SK-N-SH (cell line): ENCODE measurements around the gene EFHD2.

Experiments used
- POLR2AphosphoS5 ChIP-seq: IDR thresholded peaks from 2 replicates; pipeline ENCODE4 v1.6.1; 2012; ENCODE audit warnings: low read depth, low read length
- TF ChIP-seq, protein P1 (sequence below): IDR thresholded peaks from 2 replicates; pipeline ENCODE4; 2012
- TF ChIP-seq, protein P2 (sequence below): IDR thresholded peaks from 2 replicates; pipeline ENCODE4 v1.6.1; 2012; ENCODE audit warnings: mild to moderate bottlenecking, low read depth, low read length, moderate library complexity
- TF ChIP-seq, protein P3 (sequence below): fragments of 200-600 bp; sonication (generic); IDR thresholded peaks from 2 replicates; pipeline ENCODE4 v1.6.1; 2017; ENCODE audit warnings: antibody characterized with exemption, mild to moderate bottlenecking, moderate library complexity

DNA sequence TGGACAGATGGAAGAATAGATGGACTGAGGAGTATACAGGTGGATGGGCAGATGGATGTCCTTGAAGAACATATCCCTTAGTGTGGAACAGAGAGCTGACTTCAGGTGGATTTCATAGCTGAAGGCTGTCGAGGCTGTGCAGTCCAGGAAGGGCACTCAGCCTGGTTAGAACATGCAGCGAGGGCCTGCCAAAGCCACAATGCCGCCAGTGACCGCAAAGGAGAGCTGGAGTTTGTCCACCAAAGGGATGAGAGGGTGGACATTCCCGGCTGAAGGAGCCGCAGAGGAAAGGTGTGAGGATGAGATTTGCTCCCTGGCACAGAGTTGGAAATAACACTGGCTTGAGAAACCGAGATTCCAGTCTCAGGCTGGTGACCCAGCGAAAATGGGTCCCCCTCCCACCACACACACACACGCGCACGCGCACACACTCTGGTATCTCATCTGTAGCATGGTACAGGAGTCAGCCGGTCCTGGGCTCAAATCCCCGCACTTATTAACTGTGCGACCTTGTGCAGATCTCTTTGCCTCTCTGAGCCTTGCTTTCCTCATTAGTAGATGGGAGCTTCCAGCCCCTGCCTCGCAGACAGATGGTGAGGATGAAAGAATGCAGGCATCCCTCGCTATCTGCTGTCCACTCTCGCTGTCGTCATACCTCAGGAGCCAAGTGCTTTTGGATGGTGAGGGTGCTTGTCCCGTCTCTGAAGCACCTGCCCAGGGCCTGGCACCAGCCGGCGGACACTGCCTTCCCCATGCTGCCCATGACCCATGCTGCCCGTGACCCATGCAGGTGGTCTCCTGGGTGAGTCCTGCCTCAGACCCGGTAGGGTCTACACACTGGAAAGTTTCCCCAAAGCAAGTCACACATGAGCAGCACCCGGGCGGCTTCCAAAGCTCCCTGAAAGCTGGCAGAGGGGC is 26.8 kb upstream of the EFHD2 start:
- TF ChIP-seq, protein P1, sequence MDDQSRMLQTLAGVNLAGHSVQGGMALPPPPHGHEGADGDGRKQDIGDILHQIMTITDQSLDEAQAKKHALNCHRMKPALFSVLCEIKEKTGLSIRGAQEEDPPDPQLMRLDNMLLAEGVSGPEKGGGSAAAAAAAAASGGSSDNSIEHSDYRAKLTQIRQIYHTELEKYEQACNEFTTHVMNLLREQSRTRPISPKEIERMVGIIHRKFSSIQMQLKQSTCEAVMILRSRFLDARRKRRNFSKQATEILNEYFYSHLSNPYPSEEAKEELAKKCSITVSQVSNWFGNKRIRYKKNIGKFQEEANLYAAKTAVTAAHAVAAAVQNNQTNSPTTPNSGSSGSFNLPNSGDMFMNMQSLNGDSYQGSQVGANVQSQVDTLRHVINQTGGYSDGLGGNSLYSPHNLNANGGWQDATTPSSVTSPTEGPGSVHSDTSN = no peak
- TF ChIP-seq, protein P2, sequence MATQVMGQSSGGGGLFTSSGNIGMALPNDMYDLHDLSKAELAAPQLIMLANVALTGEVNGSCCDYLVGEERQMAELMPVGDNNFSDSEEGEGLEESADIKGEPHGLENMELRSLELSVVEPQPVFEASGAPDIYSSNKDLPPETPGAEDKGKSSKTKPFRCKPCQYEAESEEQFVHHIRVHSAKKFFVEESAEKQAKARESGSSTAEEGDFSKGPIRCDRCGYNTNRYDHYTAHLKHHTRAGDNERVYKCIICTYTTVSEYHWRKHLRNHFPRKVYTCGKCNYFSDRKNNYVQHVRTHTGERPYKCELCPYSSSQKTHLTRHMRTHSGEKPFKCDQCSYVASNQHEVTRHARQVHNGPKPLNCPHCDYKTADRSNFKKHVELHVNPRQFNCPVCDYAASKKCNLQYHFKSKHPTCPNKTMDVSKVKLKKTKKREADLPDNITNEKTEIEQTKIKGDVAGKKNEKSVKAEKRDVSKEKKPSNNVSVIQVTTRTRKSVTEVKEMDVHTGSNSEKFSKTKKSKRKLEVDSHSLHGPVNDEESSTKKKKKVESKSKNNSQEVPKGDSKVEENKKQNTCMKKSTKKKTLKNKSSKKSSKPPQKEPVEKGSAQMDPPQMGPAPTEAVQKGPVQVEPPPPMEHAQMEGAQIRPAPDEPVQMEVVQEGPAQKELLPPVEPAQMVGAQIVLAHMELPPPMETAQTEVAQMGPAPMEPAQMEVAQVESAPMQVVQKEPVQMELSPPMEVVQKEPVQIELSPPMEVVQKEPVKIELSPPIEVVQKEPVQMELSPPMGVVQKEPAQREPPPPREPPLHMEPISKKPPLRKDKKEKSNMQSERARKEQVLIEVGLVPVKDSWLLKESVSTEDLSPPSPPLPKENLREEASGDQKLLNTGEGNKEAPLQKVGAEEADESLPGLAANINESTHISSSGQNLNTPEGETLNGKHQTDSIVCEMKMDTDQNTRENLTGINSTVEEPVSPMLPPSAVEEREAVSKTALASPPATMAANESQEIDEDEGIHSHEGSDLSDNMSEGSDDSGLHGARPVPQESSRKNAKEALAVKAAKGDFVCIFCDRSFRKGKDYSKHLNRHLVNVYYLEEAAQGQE = no peak
- no peak for TF ChIP-seq POLR2AphosphoS5
- TF ChIP-seq, protein P3, sequence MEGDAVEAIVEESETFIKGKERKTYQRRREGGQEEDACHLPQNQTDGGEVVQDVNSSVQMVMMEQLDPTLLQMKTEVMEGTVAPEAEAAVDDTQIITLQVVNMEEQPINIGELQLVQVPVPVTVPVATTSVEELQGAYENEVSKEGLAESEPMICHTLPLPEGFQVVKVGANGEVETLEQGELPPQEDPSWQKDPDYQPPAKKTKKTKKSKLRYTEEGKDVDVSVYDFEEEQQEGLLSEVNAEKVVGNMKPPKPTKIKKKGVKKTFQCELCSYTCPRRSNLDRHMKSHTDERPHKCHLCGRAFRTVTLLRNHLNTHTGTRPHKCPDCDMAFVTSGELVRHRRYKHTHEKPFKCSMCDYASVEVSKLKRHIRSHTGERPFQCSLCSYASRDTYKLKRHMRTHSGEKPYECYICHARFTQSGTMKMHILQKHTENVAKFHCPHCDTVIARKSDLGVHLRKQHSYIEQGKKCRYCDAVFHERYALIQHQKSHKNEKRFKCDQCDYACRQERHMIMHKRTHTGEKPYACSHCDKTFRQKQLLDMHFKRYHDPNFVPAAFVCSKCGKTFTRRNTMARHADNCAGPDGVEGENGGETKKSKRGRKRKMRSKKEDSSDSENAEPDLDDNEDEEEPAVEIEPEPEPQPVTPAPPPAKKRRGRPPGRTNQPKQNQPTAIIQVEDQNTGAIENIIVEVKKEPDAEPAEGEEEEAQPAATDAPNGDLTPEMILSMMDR = no peak
